H9 (cell line): ENCODE measurements around the gene FRY. TPM values are rescaled to one million over a fixed set of nuclear protein-coding genes. Genes with fewer than 3 reads are reported as not detected.

Experiments used
- DNase-seq: peaks from one replicate; pipeline ENCODE4 v3.0.0-alpha.2; 2017
- H2AFZ ChIP-seq: one replicate; pipeline ENCODE4 v1.6.1; 2013; ENCODE audit warnings: mild to moderate bottlenecking, low read length, control low read depth, moderate library complexity
- H2AK5ac ChIP-seq: 2 replicates; pipeline ENCODE4 v1.6.1; 2013; ENCODE audit warnings: low read length, control low read depth, mixed read lengths; ENCODE audit not compliant: insufficient read length
- H2BK120ac ChIP-seq: one replicate; pipeline ENCODE4 v1.6.1; 2013; ENCODE audit warnings: low read depth, mild to moderate bottlenecking, low read length, control low read depth, inconsistent platforms; ENCODE audit not compliant: poor library complexity, severe bottlenecking
- H2BK12ac ChIP-seq: 2 replicates; pipeline ENCODE4 v1.6.1; 2013; ENCODE audit warnings: low read length, control low read depth, mixed read lengths, low read depth; ENCODE audit not compliant: insufficient read length
- H2BK15ac ChIP-seq: 2 replicates; pipeline ENCODE4 v1.6.1; 2013; ENCODE audit warnings: low read depth, low read length, control low read depth
- H2BK20ac ChIP-seq: one replicate; pipeline ENCODE4 v1.6.1; 2013; ENCODE audit warnings: low read depth, mild to moderate bottlenecking, low read length, control low read depth, inconsistent platforms; ENCODE audit not compliant: poor library complexity, severe bottlenecking
- H2BK5ac ChIP-seq: 2 replicates; pipeline ENCODE4 v1.6.1; 2013; ENCODE audit warnings: low read length, control low read depth, mixed read lengths; ENCODE audit not compliant: insufficient read length
- H3K14ac ChIP-seq: 2 replicates; pipeline ENCODE4 v1.6.1; 2013; ENCODE audit warnings: low read length, control low read depth; ENCODE audit not compliant: insufficient read depth
- H3K18ac ChIP-seq: 2 replicates; pipeline ENCODE4 v1.6.1; 2013; ENCODE audit warnings: low read depth, mild to moderate bottlenecking, mixed read lengths, low read length, control low read depth; ENCODE audit not compliant: insufficient read length
- H3K23ac ChIP-seq: 2 replicates; pipeline ENCODE4 v1.6.1; 2013; ENCODE audit warnings: low read length, control low read depth, mixed read lengths, low read depth; ENCODE audit not compliant: insufficient read length
- H3K23me2 ChIP-seq: 2 replicates; pipeline ENCODE4 v1.6.1; 2013; ENCODE audit warnings: low read depth, mild to moderate bottlenecking, mixed read lengths, low read length, control low read depth; ENCODE audit not compliant: insufficient read length, poor library complexity, severe bottlenecking
- H3K27ac ChIP-seq: 2 replicates; pipeline ENCODE4 v1.5.1; 2013; ENCODE audit warnings: low read length, control low read depth, mixed read lengths, low read depth; ENCODE audit not compliant: insufficient read length
- H3K27me3 ChIP-seq: 2 replicates; pipeline ENCODE4 v1.6.1; 2013; ENCODE audit warnings: low read length, control low read depth, inconsistent platforms; ENCODE audit not compliant: insufficient read depth
- H3K4ac ChIP-seq: 2 replicates; pipeline ENCODE4 v1.6.1; 2013; ENCODE audit warnings: low read depth, mild to moderate bottlenecking, control low read depth, inconsistent platforms, low read length, moderate library complexity
- H3K4me1 ChIP-seq: 2 replicates; pipeline ENCODE4 v1.6.1; 2013; ENCODE audit warnings: low read length, control low read depth, inconsistent platforms; ENCODE audit not compliant: insufficient read depth
- H3K4me2 ChIP-seq: 2 replicates; pipeline ENCODE4 v1.6.1; 2013; ENCODE audit warnings: low read length, control low read depth, mixed read lengths; ENCODE audit not compliant: insufficient read length, insufficient read depth
- H3K56ac ChIP-seq: 2 replicates; pipeline ENCODE4 v1.6.1; 2013; ENCODE audit warnings: low read depth, mild to moderate bottlenecking, mixed read lengths, low read length, control low read depth; ENCODE audit not compliant: insufficient read length
- H3K79me1 ChIP-seq: 2 replicates; pipeline ENCODE4 v1.6.1; 2013; ENCODE audit warnings: low read depth, mild to moderate bottlenecking, moderate library complexity, low read length, control low read depth, inconsistent platforms; ENCODE audit not compliant: insufficient read depth, poor library complexity, severe bottlenecking
- H3K79me2 ChIP-seq: 2 replicates; pipeline ENCODE4 v1.6.1; 2013; ENCODE audit warnings: low read length, control low read depth, inconsistent platforms; ENCODE audit not compliant: insufficient read depth
- H3K9ac ChIP-seq: 2 replicates; pipeline ENCODE4 v1.6.1; 2013; ENCODE audit warnings: low read length, control low read depth, mixed read lengths; ENCODE audit not compliant: insufficient read length; ENCODE audit errors: extremely low read depth
- H3K9me3 ChIP-seq: one replicate; pipeline ENCODE4 v1.6.1; 2013; ENCODE audit warnings: low read depth, low read length, inconsistent platforms; ENCODE audit not compliant: control insufficient read depth
- H3T11ph ChIP-seq: one replicate; pipeline ENCODE4 v1.6.1; 2013; ENCODE audit warnings: mild to moderate bottlenecking, low read length, control low read depth, inconsistent platforms
- H4K20me1 ChIP-seq: one replicate; pipeline ENCODE4 v1.6.1; 2013; ENCODE audit not compliant: control insufficient read depth, insufficient read length, insufficient read depth
- H4K5ac ChIP-seq: 2 replicates; pipeline ENCODE4 v1.6.1; 2013; ENCODE audit warnings: low read depth, mild to moderate bottlenecking, mixed read lengths, low read length, control low read depth; ENCODE audit not compliant: insufficient read length
- H4K8ac ChIP-seq: replicated peaks from 2 replicates; pipeline ENCODE4 v1.6.1; 2013; ENCODE audit warnings: low read length, control low read depth, mixed read lengths, low read depth; ENCODE audit not compliant: insufficient read length
- H4K91ac ChIP-seq: 2 replicates; pipeline ENCODE4 v1.6.1; 2013; ENCODE audit warnings: low read depth, mild to moderate bottlenecking, moderate library complexity, mixed read lengths, low read length, control low read depth; ENCODE audit not compliant: insufficient read length
- H3K27ac Mint-ChIP-seq, 3 experiments: 2 replicates in 2 of 3; 3 replicates in 1 of 3; pipeline ENCODE4 v1.8.0; 2020 to 2021; ENCODE audit warnings: mixed read lengths in 3 of 3, mild to moderate bottlenecking in 1 of 3, moderate library complexity in 1 of 3
- H3K27me3 Mint-ChIP-seq: 2 replicates; pipeline ENCODE4 v1.8.0; 2021; ENCODE audit warnings: low read depth, mild to moderate bottlenecking, moderate library complexity, mixed read lengths
- H3K36me3 Mint-ChIP-seq, 3 experiments: 2 replicates in 2 of 3; 3 replicates in 1 of 3; pipeline ENCODE4 v1.8.0; 2020 to 2021; ENCODE audit warnings: low read depth in 3 of 3, mixed read lengths in 3 of 3; ENCODE audit not compliant: insufficient read depth in 1 of 3
- H3K4me1 Mint-ChIP-seq, 2 experiments: 2 replicates each; pipeline ENCODE4 v1.8.0; 2020; ENCODE audit warnings: mixed read lengths in 2 of 2
- H3K4me3 Mint-ChIP-seq, 2 experiments: 2 replicates in 1 of 2; 3 replicates in 1 of 2; pipeline ENCODE4 v1.8.0; 2020 to 2021; ENCODE audit warnings: mild to moderate bottlenecking in 2 of 2, mixed read lengths in 2 of 2, moderate library complexity in 1 of 2
- H3K9me3 Mint-ChIP-seq, 2 experiments: 2 replicates in 1 of 2; 3 replicates in 1 of 2; pipeline ENCODE4 v1.8.0; 2020; ENCODE audit warnings: mild to moderate bottlenecking in 2 of 2, mixed read lengths in 2 of 2, moderate library complexity in 1 of 2
- CTCF ChIP-seq: fragments of 200-600 bp; sonication (generic); conservative IDR thresholded peaks from 3 replicates; pipeline ENCODE4 v1.8.0; 2021; ENCODE audit warnings: antibody characterized with exemption, mild to moderate bottlenecking
- WGBS: extraction: QIAGEN DNeasy Blood & Tissue Kit; methylation state at CpG from one replicate; pipeline ENCODE4 v1.1.7; 2013; ENCODE audit warnings: missing lambda C conversion rate, low lambda C conversion rate, mixed read lengths; ENCODE audit not compliant: insufficient read length; ENCODE audit errors: extremely low coverage; 5-methylcytosine and 5-hydroxymethylcytosine counted together
- total RNA-seq: library from RNA; stranded (reverse); gene quantifications from 2 replicates; pipeline ENCODE4 v1.2.1, GENCODE V29; 2021

Gene FRY
- total RNA-seq, 1 experiment from 2014 or later, result 5.2 TPM

- Histone ChIP-seq H2BK5ac (no peak overlapping the region), H2AK5ac (no peak overlapping the region), H3K23me2 (no peaks in the 10 kb centered on the region), H3K27me3 (no peaks in the 10 kb centered on the region), H2BK20ac (no peak overlapping the region), H3T11ph (no peak overlapping the region), H3K14ac (no peak overlapping the region), H2AFZ (no peak overlapping the region), H4K5ac (no peak overlapping the region), H3K79me2 (no peaks in the 10 kb centered on the region), H4K8ac (no peak overlapping the region), H4K20me1 (no peaks in the 10 kb centered on the region), H2BK15ac (no peak overlapping the region), H2BK12ac (no peak overlapping the region), H2BK120ac (no peak overlapping the region), H3K18ac (no peak overlapping the region), H3K56ac (no peak overlapping the region), H4K91ac (no peak overlapping the region), H3K9me3 (no peaks in the 10 kb centered on the region), H3K4me1 (no peaks in the 10 kb centered on the region; the same call in 1 of the 2 replicates), H3K9ac (no peak overlapping the region), H3K4ac (no peak overlapping the region), H3K23ac (no peak overlapping the region), H3K79me1 (no peaks in the 10 kb centered on the region), H3K27ac (no peak overlapping the region), H3K4me2 (no peak overlapping the region)
- H3K27me3 Mint-ChIP-seq, result no peaks in the 10 kb centered on the region
- no peaks in the 10 kb centered on the region for H3K9me3 Mint-ChIP-seq
- H3K36me3 Mint-ChIP-seq, result no peaks in the 10 kb centered on the region
- WGBS, result no CpG with 5 or more reads among the region's 6 CpGs
- no peak for TF ChIP-seq CTCF
- DNase-seq, result no peak
- H3K27ac Mint-ChIP-seq, result no peak overlapping the region
- peaks cover 9 to 13% of the 10 kb centered on the region in 2 experiments for H3K4me1 Mint-ChIP-seq
- H3K4me3 Mint-ChIP-seq, result no peak overlapping the region
Observed at GRCh38 chr13:32202268-32202667, 170.7 kb downstream of the FRY start.
